HuH-7 (cell line): Measurements from ENCODE around the gene KCNJ18.
"Not testable (repeated sequence)": the region's sequence is repeated elsewhere in the genome, so short reads cannot be mapped to it uniquely, and the experiment has no call there.

Source experiments
- DNase-seq: peaks from one replicate; pipeline ENCODE4 v3.0.0; 2011; ENCODE audit warnings: low spot score

The KCNJ18 gene

DNA sequence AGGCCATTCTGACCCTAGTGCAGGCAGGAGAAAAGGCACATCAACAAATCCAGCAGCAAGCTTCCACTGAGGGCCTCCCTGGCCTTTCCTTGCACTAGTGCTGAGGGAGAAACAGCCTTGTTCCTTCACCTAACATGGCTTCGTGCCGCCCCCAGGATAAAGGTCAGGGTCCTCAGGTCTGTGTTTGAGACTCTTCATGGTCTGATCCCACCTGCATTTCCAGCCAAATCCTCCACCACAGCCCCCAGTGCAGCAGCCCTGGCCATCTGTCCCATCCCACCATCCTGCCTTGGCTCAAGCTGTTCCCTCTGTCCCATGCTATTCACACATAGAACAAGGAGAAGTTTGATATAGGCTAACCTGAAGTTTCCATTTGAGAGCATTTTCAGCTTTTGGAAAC, 20.9 kb upstream of the KCNJ18 start:
- DNase-seq = not testable (repeated sequence)

DNA sequence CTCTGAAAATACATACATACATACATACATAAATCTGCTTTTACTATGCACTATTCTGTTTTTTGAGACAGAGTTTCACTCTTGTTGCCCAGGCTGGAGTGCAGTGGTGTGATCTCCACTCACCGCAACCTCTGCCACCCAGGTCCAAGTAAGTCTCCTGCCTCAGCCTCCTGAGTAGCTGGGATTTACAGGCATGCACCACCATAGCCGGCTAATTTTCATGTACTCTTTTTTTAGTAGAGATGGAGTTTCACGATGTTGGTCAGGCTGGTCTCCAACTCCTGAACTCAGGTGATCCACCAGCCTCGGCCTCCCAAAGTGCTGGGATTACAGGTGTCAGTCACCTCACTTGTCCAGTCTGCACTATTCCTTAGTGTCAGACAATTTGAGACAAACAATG, 20.5 kb upstream of the KCNJ18 start:
- DNase-seq = not testable (repeated sequence)

- DNase-seq = not testable (repeated sequence)
Measured at GRCh38 chr17:21673451-21674241, 18.7 kb upstream of the KCNJ18 start.

GRCh38 chr17:21674242-21674731, 18.0 kb upstream of the KCNJ18 start:
- DNase-seq = no peak

DNA sequence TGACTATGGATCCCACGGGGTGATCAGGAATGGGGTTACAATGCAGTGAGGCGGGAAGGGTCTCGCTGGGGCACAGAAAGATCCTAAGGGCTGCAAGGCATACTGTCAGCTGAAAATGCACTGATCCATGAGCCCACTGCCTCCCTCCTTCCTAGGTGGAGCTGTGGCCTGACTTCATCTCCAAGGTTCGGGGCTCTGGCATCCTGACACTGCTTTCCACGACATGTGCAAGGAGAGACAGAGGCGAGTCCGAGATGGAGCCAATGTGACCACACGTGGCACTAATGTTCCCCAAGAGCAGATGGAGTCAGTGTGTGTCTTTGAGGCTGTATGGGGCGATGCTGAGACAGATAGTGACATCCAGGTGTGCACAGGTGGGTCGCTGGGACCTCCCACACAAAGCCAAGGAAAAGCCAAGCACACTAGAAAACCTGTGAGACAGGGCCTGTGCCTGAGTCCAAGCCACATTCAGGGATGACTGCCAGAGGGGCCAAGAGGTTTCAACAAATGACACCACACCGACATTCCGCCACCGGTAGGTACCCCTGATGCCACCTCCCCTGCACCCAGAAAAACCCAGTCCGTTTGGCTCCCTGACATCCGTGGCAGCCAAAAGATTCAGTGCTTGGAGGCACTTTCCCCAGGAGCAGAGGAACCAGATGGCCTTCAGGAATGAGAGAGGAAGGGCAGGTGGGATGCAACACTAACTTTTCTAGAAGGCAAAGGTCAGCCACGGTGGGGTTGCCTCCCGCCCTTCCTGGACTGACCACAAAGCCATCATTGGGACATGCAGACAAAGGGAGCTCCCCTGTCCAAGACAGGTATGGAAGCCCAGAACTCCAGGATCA, 17.2 kb upstream of the KCNJ18 start:
- DNase-seq = not testable (repeated sequence)

- DNase-seq = not testable (repeated sequence)
Measured at GRCh38 chr17:21675739-21676130, 16.6 kb upstream of the KCNJ18 start.

GRCh38 chr17:21676281-21677111, 15.8 kb upstream of the KCNJ18 start:
- no peak for DNase-seq

GRCh38 chr17:21677126-21677910, 15.0 kb upstream of the KCNJ18 start:
- DNase-seq = no peak

DNA sequence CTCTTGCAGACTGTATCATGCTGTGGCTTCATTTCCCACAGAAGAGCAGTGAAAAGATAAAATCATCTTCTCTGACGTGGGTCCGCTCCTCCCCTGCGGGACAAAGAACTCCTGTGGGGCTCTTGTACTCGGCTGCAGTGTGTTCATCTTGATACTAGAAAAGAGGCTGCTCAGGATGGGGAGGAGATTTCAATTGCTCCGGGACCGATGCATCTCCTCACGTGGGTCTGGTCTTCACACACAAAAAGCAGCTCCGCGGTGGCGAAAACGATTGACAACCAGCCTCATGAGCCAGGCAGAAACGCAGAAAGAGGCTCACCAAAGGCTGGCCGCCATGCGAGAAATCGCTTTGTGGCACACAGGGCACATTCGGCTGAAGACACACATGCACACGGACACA, 14.4 kb upstream of the KCNJ18 start:
- DNase-seq = no peak

- no peak for DNase-seq
Measured at GRCh38 chr17:21678393-21679081, 13.8 kb upstream of the KCNJ18 start.

DNA sequence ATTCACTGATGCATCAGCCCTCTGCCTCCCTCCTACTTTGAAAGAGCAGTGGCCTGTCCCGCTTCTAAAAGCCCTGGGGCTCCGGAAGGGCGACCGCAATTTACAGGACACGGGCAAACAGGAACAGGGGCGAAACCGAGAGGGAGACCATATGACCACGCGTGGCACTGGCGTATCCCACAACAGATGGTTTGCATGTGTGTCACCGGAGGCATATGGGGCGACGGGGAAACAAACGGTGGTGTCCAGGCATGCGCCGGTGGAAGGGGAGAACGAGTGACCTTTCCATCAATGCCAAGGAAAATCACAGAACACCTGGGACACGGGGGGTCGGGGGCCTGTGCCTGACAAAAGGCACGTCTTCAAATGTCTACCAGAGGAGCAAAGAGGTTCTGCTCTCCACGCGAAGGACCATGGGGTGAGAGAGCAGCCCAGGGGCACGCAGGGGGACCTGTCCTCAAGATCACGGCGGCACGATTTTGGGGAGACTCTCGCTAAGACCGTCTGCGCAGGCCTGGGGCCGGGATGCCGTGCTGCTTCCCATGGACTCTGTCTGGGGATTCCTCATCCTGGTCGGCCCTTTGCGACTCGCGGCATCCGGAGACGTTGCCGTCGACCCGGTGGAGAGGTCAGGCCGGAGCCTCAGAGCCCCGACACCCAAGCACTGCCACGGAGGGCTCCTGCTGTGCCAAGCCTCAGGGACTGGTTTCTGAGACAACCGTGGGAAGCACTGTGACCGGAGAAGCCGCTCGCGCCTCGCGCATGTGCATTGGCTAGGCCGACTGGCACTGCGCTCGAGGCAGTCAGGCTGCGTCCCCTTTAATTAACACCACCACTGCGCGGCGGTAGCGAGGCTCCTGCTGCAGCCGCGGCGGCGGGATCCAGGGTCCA, 12.8 kb upstream of the KCNJ18 start:
- no peak for DNase-seq

GRCh38 chr17:21680366-21680765, 12.0 kb upstream of the KCNJ18 start:
- DNase-seq = no peak

- not testable (repeated sequence) for DNase-seq
Measured at GRCh38 chr17:21680850-21681351, 11.4 kb upstream of the KCNJ18 start.

- DNase-seq = not testable (repeated sequence)
Measured at GRCh38 chr17:21681576-21681975, 10.7 kb upstream of the KCNJ18 start.

DNA sequence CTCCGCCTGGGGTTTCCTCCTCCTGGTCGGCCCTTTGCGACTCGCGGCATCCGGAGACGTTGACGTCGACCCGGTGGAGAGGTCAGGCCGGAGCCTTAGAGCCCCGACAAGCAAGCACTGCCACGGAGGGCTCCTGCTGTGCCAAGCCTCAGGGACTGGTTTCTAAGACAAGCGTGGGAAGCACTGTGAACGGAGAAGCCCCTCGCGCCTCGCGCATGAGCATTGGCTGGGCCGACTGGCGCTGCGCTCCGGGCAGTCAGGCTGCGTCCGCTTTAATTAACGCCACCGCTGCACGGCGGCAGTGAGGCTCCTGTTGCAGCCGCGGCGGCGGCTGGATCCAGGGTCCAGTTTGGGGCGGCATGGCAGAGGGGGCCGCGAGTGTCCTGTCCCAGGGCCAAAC, 10.2 kb upstream of the KCNJ18 start:
- DNase-seq = not testable (repeated sequence)

DNA sequence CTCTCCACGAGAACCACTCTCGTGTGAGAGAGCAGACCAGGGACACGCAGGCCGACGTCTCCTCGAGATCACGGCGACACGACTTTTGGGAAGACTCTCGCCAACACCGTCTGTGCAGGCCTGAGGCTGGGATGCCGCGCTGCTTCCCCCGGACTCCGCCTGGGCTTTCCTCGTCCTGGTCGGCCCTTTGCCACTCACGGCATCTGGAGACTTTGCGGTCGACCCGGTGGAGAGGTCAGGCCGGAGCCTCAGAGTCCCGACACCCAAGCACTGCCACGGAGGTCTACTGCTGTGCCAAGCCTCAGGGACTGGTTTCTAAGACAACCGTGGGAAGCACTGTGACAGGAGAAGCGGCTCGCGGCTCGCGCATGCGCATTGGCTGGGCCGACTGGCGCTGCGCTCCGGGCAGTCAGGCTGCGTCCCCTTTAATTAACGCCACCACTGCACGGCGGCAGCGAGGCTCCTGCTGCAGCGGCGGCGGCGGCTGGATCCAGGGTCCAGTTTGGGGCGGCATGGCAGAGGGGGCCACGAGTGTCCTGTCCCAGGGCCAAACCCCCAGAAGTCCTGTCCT, 9.1 kb upstream of the KCNJ18 start:
- not testable (repeated sequence) for DNase-seq

GRCh38 chr17:21683897-21684296, 8.4 kb upstream of the KCNJ18 start:
- DNase-seq = not testable (repeated sequence)

- DNase-seq = not testable (repeated sequence)
Measured at GRCh38 chr17:21684384-21684783, 7.9 kb upstream of the KCNJ18 start.
